Measurements from ENCODE around the gene LUZP4.

- TF ChIP-seq CTCF (IDR thresholded peaks at IDR 0.05) (no peak), POLR2A (IDR thresholded peaks at IDR 0.05) (no peak), EP300 (IDR thresholded peaks at IDR 0.05) (no peak)
These were observed 30.2 kb upstream of the LUZP4 start for GRCh38 chrX:115259238-115259875.

Data from ovary (tissue), 3 donors.